GM19397 (cell line): ENCODE data around the gene ST6GALNAC6.

Source experiments
- ATAC-seq: cut with Tn5 transposase; IDR thresholded peaks from one replicate; pipeline ENCODE4 v1.9.1; 2021; ENCODE audit warnings: mild to moderate bottlenecking, moderate library complexity; ENCODE audit not compliant: unreplicated experiment

ST6GALNAC6 gene

GRCh38 chr9:127918183-127919107, 19.0 kb upstream of the ST6GALNAC6 start:
- no peak for ATAC-seq

GRCh38 chr9:127917603-127918002, 18.2 kb upstream of the ST6GALNAC6 start:
- ATAC-seq, result no peak

GRCh38 chr9:127916720-127917581, 17.5 kb upstream of the ST6GALNAC6 start, which contains the start of gene ST6GALNAC4:
ST6GALNAC4 (minus strand) TSS chr9:127917041; CDS start chr9:127916419, 622 bp downstream.
- peak; percentile 76 for ATAC-seq

GRCh38 chr9:127915801-127916719, 16.7 kb upstream of the ST6GALNAC6 start:
- ATAC-seq, result no peak

GRCh38 chr9:127915325-127915752, 15.9 kb upstream of the ST6GALNAC6 start:
- ATAC-seq, result no peak

GRCh38 chr9:127913682-127914081, 14.3 kb upstream of the ST6GALNAC6 start:
- ATAC-seq, result no peak

GRCh38 chr9:127912882-127913281, 13.5 kb upstream of the ST6GALNAC6 start:
- no peak for ATAC-seq

GRCh38 chr9:127912296-127912695, 12.9 kb upstream of the ST6GALNAC6 start:
- ATAC-seq, result no peak

GRCh38 chr9:127910613-127911205, 11.3 kb upstream of the ST6GALNAC6 start:
- no peak for ATAC-seq

GRCh38 chr9:127909839-127910273, 10.5 kb upstream of the ST6GALNAC6 start:
- no peak for ATAC-seq

- no peak for ATAC-seq
Measured at GRCh38 chr9:127908660-127908926, 9.2 kb upstream of the ST6GALNAC6 start.

- ATAC-seq, result no peak
Measured at GRCh38 chr9:127907867-127908659, 8.7 kb upstream of the ST6GALNAC6 start.

GRCh38 chr9:127905788-127906191, 6.4 kb upstream of the ST6GALNAC6 start:
- ATAC-seq, result no peak

GRCh38 chr9:127905004-127905728, 5.8 kb upstream of the ST6GALNAC6 start:
- no peak for ATAC-seq

- no peak for ATAC-seq
Measured at GRCh38 chr9:127904561-127905003, 5.2 kb upstream of the ST6GALNAC6 start.

GRCh38 chr9:127903557-127904475, 4.4 kb upstream of the ST6GALNAC6 start:
- no peak for ATAC-seq

GRCh38 chr9:127898433-127899127, 823 bp downstream of the ST6GALNAC6 start:
- no peak for ATAC-seq
